ENCODE results near the gene TUBB3.

The TUBB3 gene

GRCh38 chr16:89902980-89903379, 20.2 kb upstream of the TUBB3 start:
- H3K4me3 ChIP-seq (replicated peaks; ENCODE audit: low read depth, low read length): no peak overlapping the region
- no peak for TF ChIP-seq CTCF (IDR thresholded peaks at IDR 0.05; ENCODE audit: low read depth, low read length, missing control alignments)
- DNase-seq (ENCODE audit: extremely low read depth, low read depth): no peak

- no peak for DNase-seq (ENCODE audit: extremely low read depth, low read depth)
- no peak for TF ChIP-seq CTCF (IDR thresholded peaks at IDR 0.05; ENCODE audit: low read depth, low read length, missing control alignments)
- no peak overlapping the region for H3K4me3 ChIP-seq (replicated peaks; ENCODE audit: low read depth, low read length)
Measured at GRCh38 chr16:89903908-89904515, 19.1 kb upstream of the TUBB3 start.

- DNase-seq (ENCODE audit: extremely low read depth, low read depth): no peak
- no peak for TF ChIP-seq CTCF (IDR thresholded peaks at IDR 0.05; ENCODE audit: low read depth, low read length, missing control alignments)
- H3K4me3 ChIP-seq (replicated peaks; ENCODE audit: low read depth, low read length): no peak overlapping the region
Measured at GRCh38 chr16:89904606-89905510, 18.3 kb upstream of the TUBB3 start.

- H3K4me3 ChIP-seq (replicated peaks; ENCODE audit: low read depth, low read length): no peak overlapping the region
- no peak for TF ChIP-seq CTCF (IDR thresholded peaks at IDR 0.05; ENCODE audit: low read depth, low read length, missing control alignments)
- DNase-seq (ENCODE audit: extremely low read depth, low read depth): no peak
Measured at GRCh38 chr16:89905511-89906139, 17.5 kb upstream of the TUBB3 start.

GRCh38 chr16:89906140-89907025, 16.8 kb upstream of the TUBB3 start:
- DNase-seq (ENCODE audit: extremely low read depth, low read depth): no peak
- H3K4me3 ChIP-seq (replicated peaks; ENCODE audit: low read depth, low read length): no peak overlapping the region
- TF ChIP-seq CTCF (IDR thresholded peaks at IDR 0.05; ENCODE audit: low read depth, low read length, missing control alignments): no peak
